GM23248 (cell line): ENCODE data around the gene PHRF1. TPM values are rescaled to one million over a fixed set of nuclear protein-coding genes. Genes with fewer than 3 reads are reported as not detected.

Experiments used
- DNase-seq: peaks from one replicate; pipeline ENCODE4 v3.0.0-alpha.2; 2015
- H2AFZ ChIP-seq: fragments of 200-600 bp; sonication (generic); 2 replicates; pipeline ENCODE4 v1.6.1; 2016; ENCODE audit warnings: antibody characterized with exemption
- H3F3A ChIP-seq: fragments of 200-600 bp; sonication (generic); 2 replicates; pipeline ENCODE4 v1.6.1; 2016; ENCODE audit warnings: mild to moderate bottlenecking, antibody characterized with exemption, mixed run types; ENCODE audit not compliant: insufficient read depth
- H3K27ac ChIP-seq: fragments of 200-600 bp; sonication (generic); 2 replicates; pipeline ENCODE4 v1.5.1; 2016; ENCODE audit warnings: mild to moderate bottlenecking
- H3K27me3 ChIP-seq: fragments of 200-600 bp; sonication (generic); replicated peaks from 2 replicates; pipeline ENCODE4 v1.6.1; 2016; ENCODE audit warnings: mild to moderate bottlenecking; ENCODE audit not compliant: insufficient read depth
- H3K36me3 ChIP-seq: fragments of 200-600 bp; sonication (generic); 2 replicates; pipeline ENCODE4 v1.6.1; 2016; ENCODE audit warnings: low read depth, mild to moderate bottlenecking
- H3K4me1 ChIP-seq: fragments of 200-600 bp; sonication (generic); 2 replicates; pipeline ENCODE4 v1.6.1; 2016; ENCODE audit warnings: mild to moderate bottlenecking; ENCODE audit not compliant: insufficient read depth
- H3K4me2 ChIP-seq: fragments of 200-600 bp; sonication (generic); one replicate; pipeline ENCODE4 v1.6.1; 2016; ENCODE audit warnings: mild to moderate bottlenecking; ENCODE audit not compliant: unreplicated experiment
- H3K4me3 ChIP-seq: fragments of 200-600 bp; sonication (generic); 2 replicates; pipeline ENCODE4 v1.5.1; 2016; ENCODE audit warnings: mild to moderate bottlenecking
- H3K79me2 ChIP-seq: fragments of 200-600 bp; sonication (generic); 2 replicates; pipeline ENCODE4 v1.6.1; 2016; ENCODE audit warnings: mild to moderate bottlenecking; ENCODE audit not compliant: insufficient read depth
- H3K9ac ChIP-seq: fragments of 200-600 bp; sonication (generic); 2 replicates; pipeline ENCODE4 v1.6.1; 2016; ENCODE audit warnings: mild to moderate bottlenecking
- H3K9me2 ChIP-seq: fragments of 200-600 bp; sonication (generic); 2 replicates; pipeline ENCODE4 v1.6.1; 2016; ENCODE audit warnings: mixed run types, mild to moderate bottlenecking, moderate library complexity; ENCODE audit not compliant: insufficient read depth
- H3K9me3 ChIP-seq: fragments of 200-600 bp; sonication (generic); one replicate; pipeline ENCODE4 v1.6.1; 2017; ENCODE audit warnings: low read depth
- H4K20me1 ChIP-seq: fragments of 200-600 bp; sonication (generic); 2 replicates; pipeline ENCODE4 v1.6.0; 2016; ENCODE audit not compliant: insufficient read depth
- EZH2 ChIP-seq: fragments of 200-600 bp; sonication (generic); IDR thresholded peaks from 2 replicates; pipeline ENCODE4 v1.6.1; 2018; ENCODE audit warnings: antibody characterized with exemption, mild to moderate bottlenecking; ENCODE audit not compliant: insufficient read depth, poor library complexity, severe bottlenecking
- EZH2phosphoT487 ChIP-seq: fragments of 200-600 bp; sonication (generic); IDR thresholded peaks from 2 replicates; pipeline ENCODE4 v1.6.1; 2018; ENCODE audit warnings: antibody characterized with exemption, moderate library complexity, mild to moderate bottlenecking, low read depth; ENCODE audit not compliant: insufficient read depth
- WGBS, 2 experiments: methylation state at CpG; one replicate each; pipeline ENCODE4 v1.1.6; 2015 to 2017; ENCODE audit warnings: low lambda C conversion rate in 2 of 2, low coverage in 1 of 2; ENCODE audit errors: missing lambda C conversion rate in 2 of 2; 5-methylcytosine and 5-hydroxymethylcytosine counted together
- in situ Hi-C: fragments of 300-500 bp; cut with MboI; formaldehyde crosslinking; loops from 2 replicates; pipeline ENCODE4 v1.15.0; 2020
- polyA plus RNA-seq: library from polyadenylated mRNA; unstranded; fragments of >200 nt; fragmentation: Nextera tagmentation; extraction: Ambion mirVana; gene quantifications from 2 replicates; pipeline ENCODE4 v1.2.1, GENCODE V29; 2016
- total RNA-seq: library from RNA; depleted of rRNA; stranded (reverse); fragments of >200 nt; shearing (Covaris generic); gene quantifications from 2 replicates; pipeline ENCODE4 v1.2.3, GENCODE V29; 2014; rRNA removed

PHRF1 gene
- 27.7 and 30.5 TPM in 2 replicates for total RNA-seq
- polyA plus RNA-seq = 10.9 and 11.0 TPM in 2 replicates

GRCh38 chr11:575996-576768, at the start of gene PHRF1:
PHRF1 (plus strand) TSS chr11:576470; CDS start chr11:581513, 5,043 bp downstream.
- Histone ChIP-seq H4K20me1 (peaks cover 15% of the 10 kb centered on the region; the same call in 1 of the 2 replicates), H3K36me3 (no peaks in the 10 kb centered on the region), H3F3A (peaks cover 10% of the 10 kb centered on the region), H2AFZ (peak within 1 kb of the TSS; percentile 84), H3K79me2 (peaks cover 45% of the 10 kb centered on the region), H3K9me2 (no peaks in the 10 kb centered on the region), H3K4me1 (peaks cover 23% of the 10 kb centered on the region), H3K9ac (peak within 1 kb of the TSS; percentile 92), H3K4me2 (peak within 1 kb of the TSS; percentile 98), H3K27ac (peak within 1 kb of the TSS; percentile 82), H3K4me3 (peak within 1 kb of the TSS; percentile 92), H3K27me3 (no peaks in the 10 kb centered on the region), H3K9me3 (no peaks in the 10 kb centered on the region)
- DNase-seq = peak; percentile 97
- WGBS, 2 experiments = 1% methylated on average over 48 to 54 of the region's 99 CpGs
- in situ Hi-C loops = no loop called here
- TF ChIP-seq EZH2 (no peak), EZH2phosphoT487 (no peak)

DNA sequence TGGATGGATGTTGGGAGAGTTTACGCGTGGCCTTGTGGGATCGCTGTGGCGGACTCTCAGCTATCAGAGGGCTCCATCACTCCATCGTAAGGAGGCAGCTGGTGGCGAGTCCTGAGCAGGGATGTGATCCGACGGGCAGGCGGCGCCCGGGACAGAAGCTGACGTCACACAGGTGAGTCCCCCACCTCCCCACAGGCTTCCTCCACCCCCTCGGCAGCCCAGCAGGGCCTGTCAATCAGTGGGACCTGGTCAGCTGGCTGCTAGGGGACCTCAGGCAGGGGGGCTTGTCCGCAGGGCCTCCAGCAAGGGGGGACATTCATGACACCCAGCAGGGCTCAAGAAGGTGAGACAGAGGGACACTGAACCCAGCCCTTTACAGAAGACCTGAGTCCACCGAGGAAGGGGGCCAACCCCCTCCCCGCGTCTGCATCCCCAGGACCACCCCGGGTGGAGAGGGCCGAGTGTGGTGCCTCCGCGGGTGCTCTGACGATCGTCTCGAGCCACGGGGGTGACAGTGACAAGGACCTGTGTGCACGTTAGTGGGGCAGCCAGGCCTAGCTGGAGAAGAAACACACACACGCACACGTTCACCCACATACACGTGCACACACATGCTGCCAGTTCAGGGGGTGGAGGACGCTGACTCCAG, 48.0 kb upstream of the PHRF1 start:
- DNase-seq = no peak
- no peak for TF ChIP-seq EZH2phosphoT487
- no peak for TF ChIP-seq EZH2
- H4K20me1 ChIP-seq = no peaks in the 10 kb centered on the region
- H3K79me2 ChIP-seq = peaks cover under 1% of the 10 kb centered on the region; the same call in 1 of the 2 replicates
- no peak overlapping the region for H3K27ac ChIP-seq
- H3K9ac ChIP-seq = no peak overlapping the region
- H3K4me2 ChIP-seq = no peak overlapping the region
- H3K4me3 ChIP-seq = no peak overlapping the region
- H3K9me2 ChIP-seq = no peaks in the 10 kb centered on the region
- 79% methylated on average over 23 to 25 of the region's 30 CpGs for WGBS, 2 experiments
- H3K4me1 ChIP-seq = no peaks in the 10 kb centered on the region
- no peak overlapping the region for H2AFZ ChIP-seq
- H3F3A ChIP-seq = no peaks in the 10 kb centered on the region
- H3K36me3 ChIP-seq = no peaks in the 10 kb centered on the region
- in situ Hi-C loops = no loop called here
- H3K9me3 ChIP-seq = no peaks in the 10 kb centered on the region
- H3K27me3 ChIP-seq = no peaks in the 10 kb centered on the region

- H2AFZ ChIP-seq = no peak overlapping the region
- WGBS, 2 experiments = 78% methylated on average over 23 to 26 of the region's 29 CpGs
- H3K27me3 ChIP-seq = no peaks in the 10 kb centered on the region
- no peaks in the 10 kb centered on the region for H3K9me3 ChIP-seq
- no peaks in the 10 kb centered on the region for H3K4me1 ChIP-seq
- DNase-seq = no peak
- no peaks in the 10 kb centered on the region for H3F3A ChIP-seq
- no peaks in the 10 kb centered on the region for H3K9me2 ChIP-seq
- no peak overlapping the region for H3K27ac ChIP-seq
- no peak overlapping the region for H3K4me3 ChIP-seq
- H3K36me3 ChIP-seq = no peaks in the 10 kb centered on the region
- no peaks in the 10 kb centered on the region for H4K20me1 ChIP-seq
- TF ChIP-seq EZH2 (no peak), EZH2phosphoT487 (no peak)
- H3K4me2 ChIP-seq = no peak overlapping the region
- H3K79me2 ChIP-seq = peaks cover 8% of the 10 kb centered on the region
- in situ Hi-C loops = no loop called here
- no peak overlapping the region for H3K9ac ChIP-seq
Measured at GRCh38 chr11:528815-529727, 47.2 kb upstream of the PHRF1 start.

DNA sequence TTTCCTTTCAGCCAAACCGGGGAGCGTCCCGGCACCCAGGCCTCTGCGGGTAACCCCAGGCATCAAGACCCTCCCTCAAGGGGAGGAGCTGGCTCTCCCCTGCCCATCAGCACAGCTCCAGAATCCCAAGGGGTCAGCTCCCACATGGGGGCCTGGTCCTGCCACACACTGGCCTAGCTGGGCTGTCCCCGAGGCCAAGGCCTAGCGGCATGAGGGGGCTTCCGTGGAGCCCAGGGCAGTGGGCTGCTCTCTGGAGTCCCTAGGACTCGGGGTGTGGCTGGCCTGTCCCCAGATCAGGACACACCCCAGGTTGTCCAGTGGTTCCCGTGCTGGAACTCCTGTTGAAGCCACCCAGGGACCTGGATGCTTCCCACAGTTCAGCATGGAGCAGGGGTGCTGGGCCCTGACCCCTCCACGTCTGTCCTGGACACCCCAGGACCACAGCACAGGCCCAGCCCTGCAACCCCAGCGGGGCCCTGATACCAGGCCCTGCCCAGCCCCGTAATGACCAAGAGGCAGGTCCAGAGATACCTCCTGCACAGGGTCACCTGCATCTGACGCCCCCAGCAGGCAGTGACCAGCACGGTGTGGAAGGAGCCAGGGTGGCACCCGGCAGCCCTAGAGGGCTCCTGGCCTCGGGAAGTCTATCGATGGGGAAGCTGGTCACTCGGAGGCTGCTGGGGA, 46.4 kb upstream of the PHRF1 start:
- in situ Hi-C loops = no loop called here
- H3K4me3 ChIP-seq = no peak overlapping the region
- H2AFZ ChIP-seq = no peak overlapping the region
- no peaks in the 10 kb centered on the region for H3K4me1 ChIP-seq
- no peaks in the 10 kb centered on the region for H3K36me3 ChIP-seq
- no peak overlapping the region for H3K27ac ChIP-seq
- H3K27me3 ChIP-seq = no peaks in the 10 kb centered on the region
- H3K9me2 ChIP-seq = no peaks in the 10 kb centered on the region
- peaks cover 16% of the 10 kb centered on the region for H3K79me2 ChIP-seq
- no peaks in the 10 kb centered on the region for H3F3A ChIP-seq
- TF ChIP-seq EZH2 (no peak), EZH2phosphoT487 (no peak)
- no peak overlapping the region for H3K4me2 ChIP-seq
- no peak for DNase-seq
- H4K20me1 ChIP-seq = no peaks in the 10 kb centered on the region
- no peak overlapping the region for H3K9ac ChIP-seq
- no peaks in the 10 kb centered on the region for H3K9me3 ChIP-seq
- 67 to 77% methylated on average over 18 of the region's 18 CpGs for WGBS, 2 experiments
